DND-41 (cell line): ENCODE measurements around the gene ANKRD65.
"Not testable (repeated sequence)": the region's sequence is repeated elsewhere in the genome, so short reads cannot be mapped to it uniquely, and the experiment has no call there.

Experiments
- ATAC-seq: fragments of 200-7000 bp; cut with Tn5 transposase; 3 replicates; pipeline ENCODE4 v1.9.1; 2021; ENCODE audit warnings: low read depth; ENCODE audit not compliant: insufficient read depth
- DNase-seq: peaks from one replicate; pipeline ENCODE4 v3.0.0-alpha.2; 2020
- H2AFZ ChIP-seq: 2 replicates; pipeline ENCODE4 v1.6.0; 2012; ENCODE audit warnings: low read depth, low read length
- H3K27ac ChIP-seq: 2 replicates; pipeline ENCODE4 v1.5.1; 2012; ENCODE audit warnings: low read length, inconsistent platforms
- H3K27me3 ChIP-seq: fragments of 200-600 bp; sonication (generic); 2 replicates; pipeline ENCODE4 v1.6.0; 2012; ENCODE audit warnings: low read length, mild to moderate bottlenecking, inconsistent platforms; ENCODE audit not compliant: insufficient read depth, poor library complexity
- H3K36me3 ChIP-seq: 2 replicates; pipeline ENCODE4 v1.5.1; 2012; ENCODE audit warnings: low read length, inconsistent platforms; ENCODE audit not compliant: insufficient read depth
- H3K4me1 ChIP-seq: 2 replicates; pipeline ENCODE4 v1.5.1; 2012; ENCODE audit warnings: mild to moderate bottlenecking, low read length; ENCODE audit not compliant: insufficient read depth
- H3K4me2 ChIP-seq: 2 replicates; pipeline ENCODE4 v1.6.0; 2012; ENCODE audit warnings: mild to moderate bottlenecking, moderate library complexity, low read length, inconsistent platforms; ENCODE audit not compliant: insufficient read depth
- H3K4me3 ChIP-seq, 2 experiments: fragments of 200-600 bp in 1 of 2; shearing (Covaris generic) in 1 of 2; 2 replicates each; pipeline ENCODE4 v1.5.1; 2012 to 2016; ENCODE audit warnings: inconsistent platforms in 2 of 2, low read length in 2 of 2, mild to moderate bottlenecking in 2 of 2, low read depth in 1 of 2, moderate library complexity in 1 of 2
- H3K79me2 ChIP-seq: 2 replicates; pipeline ENCODE4 v1.6.0; 2012; ENCODE audit warnings: low read length, inconsistent platforms; ENCODE audit not compliant: insufficient read depth
- H3K9ac ChIP-seq: 2 replicates; pipeline ENCODE4 v1.6.0; 2012; ENCODE audit warnings: low read depth, mild to moderate bottlenecking, inconsistent platforms, low read length, moderate library complexity
- H3K9me3 ChIP-seq: 2 replicates; pipeline ENCODE4 v1.5.1; 2012; ENCODE audit warnings: low read length, moderate library complexity, mild to moderate bottlenecking, inconsistent platforms; ENCODE audit not compliant: insufficient read depth, severe bottlenecking
- H4K20me1 ChIP-seq: 2 replicates; pipeline ENCODE4 v1.6.0; 2012; ENCODE audit warnings: low read length; ENCODE audit not compliant: insufficient read depth
- EZH2 ChIP-seq: IDR thresholded peaks from 3 replicates; pipeline ENCODE4 v1.6.1; 2012; ENCODE audit warnings: borderline replicate concordance, low read depth, mild to moderate bottlenecking, moderate library complexity, low read length, inconsistent platforms; ENCODE audit not compliant: severe bottlenecking
- TF ChIP-seq, protein P1 (sequence below): IDR thresholded peaks from 2 replicates; pipeline ENCODE4 v1.5.1; 2012; ENCODE audit warnings: borderline replicate concordance, low read length, moderate library complexity, mild to moderate bottlenecking; ENCODE audit not compliant: poor library complexity, severe bottlenecking; ENCODE audit errors: extremely low read depth

ANKRD65 gene

DNA sequence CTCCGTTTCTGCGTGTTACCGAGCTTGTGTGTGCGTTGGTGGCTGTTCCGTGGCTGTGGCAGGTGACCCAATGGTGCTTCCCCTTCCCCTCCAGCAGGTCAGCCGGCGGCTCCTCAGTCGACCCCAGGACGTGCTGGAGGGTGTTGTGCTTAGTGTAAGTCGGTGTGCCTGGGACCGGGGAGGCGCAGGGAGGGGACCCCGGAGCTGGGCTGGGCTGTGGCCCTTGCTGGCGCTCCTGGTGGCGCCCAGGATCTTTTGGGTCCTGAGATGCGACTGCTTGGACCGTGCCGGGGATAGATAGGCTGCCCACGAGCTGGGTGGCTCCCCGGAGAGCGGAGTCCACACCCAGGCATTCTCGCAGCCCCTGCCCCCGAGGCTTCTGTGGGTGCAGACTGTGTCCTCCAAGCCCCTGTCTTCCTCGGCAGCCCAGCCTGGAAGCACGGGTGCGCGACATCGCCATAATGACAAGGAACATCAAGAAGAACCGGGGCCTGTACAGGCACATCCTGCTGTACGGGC lies 34.3 kb upstream of the ANKRD65 start:
- Histone ChIP-seq H3K9me3 (no peaks in the 10 kb centered on the region), H3K4me1 (no peaks in the 10 kb centered on the region), H3K36me3 (no peaks in the 10 kb centered on the region), H3K9ac (no peak overlapping the region), H4K20me1 (no peaks in the 10 kb centered on the region), H3K4me2 (no peak overlapping the region), H3K27me3 (no peaks in the 10 kb centered on the region), H3K27ac (no peak overlapping the region), H3K79me2 (no peaks in the 10 kb centered on the region), H3K4me3 (no peak overlapping the region), H2AFZ (no peak overlapping the region)
- DNase-seq: no peak
- no peak for ATAC-seq
- TF ChIP-seq, protein P1, sequence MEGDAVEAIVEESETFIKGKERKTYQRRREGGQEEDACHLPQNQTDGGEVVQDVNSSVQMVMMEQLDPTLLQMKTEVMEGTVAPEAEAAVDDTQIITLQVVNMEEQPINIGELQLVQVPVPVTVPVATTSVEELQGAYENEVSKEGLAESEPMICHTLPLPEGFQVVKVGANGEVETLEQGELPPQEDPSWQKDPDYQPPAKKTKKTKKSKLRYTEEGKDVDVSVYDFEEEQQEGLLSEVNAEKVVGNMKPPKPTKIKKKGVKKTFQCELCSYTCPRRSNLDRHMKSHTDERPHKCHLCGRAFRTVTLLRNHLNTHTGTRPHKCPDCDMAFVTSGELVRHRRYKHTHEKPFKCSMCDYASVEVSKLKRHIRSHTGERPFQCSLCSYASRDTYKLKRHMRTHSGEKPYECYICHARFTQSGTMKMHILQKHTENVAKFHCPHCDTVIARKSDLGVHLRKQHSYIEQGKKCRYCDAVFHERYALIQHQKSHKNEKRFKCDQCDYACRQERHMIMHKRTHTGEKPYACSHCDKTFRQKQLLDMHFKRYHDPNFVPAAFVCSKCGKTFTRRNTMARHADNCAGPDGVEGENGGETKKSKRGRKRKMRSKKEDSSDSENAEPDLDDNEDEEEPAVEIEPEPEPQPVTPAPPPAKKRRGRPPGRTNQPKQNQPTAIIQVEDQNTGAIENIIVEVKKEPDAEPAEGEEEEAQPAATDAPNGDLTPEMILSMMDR: no peak
- TF ChIP-seq EZH2: no peak

DNA sequence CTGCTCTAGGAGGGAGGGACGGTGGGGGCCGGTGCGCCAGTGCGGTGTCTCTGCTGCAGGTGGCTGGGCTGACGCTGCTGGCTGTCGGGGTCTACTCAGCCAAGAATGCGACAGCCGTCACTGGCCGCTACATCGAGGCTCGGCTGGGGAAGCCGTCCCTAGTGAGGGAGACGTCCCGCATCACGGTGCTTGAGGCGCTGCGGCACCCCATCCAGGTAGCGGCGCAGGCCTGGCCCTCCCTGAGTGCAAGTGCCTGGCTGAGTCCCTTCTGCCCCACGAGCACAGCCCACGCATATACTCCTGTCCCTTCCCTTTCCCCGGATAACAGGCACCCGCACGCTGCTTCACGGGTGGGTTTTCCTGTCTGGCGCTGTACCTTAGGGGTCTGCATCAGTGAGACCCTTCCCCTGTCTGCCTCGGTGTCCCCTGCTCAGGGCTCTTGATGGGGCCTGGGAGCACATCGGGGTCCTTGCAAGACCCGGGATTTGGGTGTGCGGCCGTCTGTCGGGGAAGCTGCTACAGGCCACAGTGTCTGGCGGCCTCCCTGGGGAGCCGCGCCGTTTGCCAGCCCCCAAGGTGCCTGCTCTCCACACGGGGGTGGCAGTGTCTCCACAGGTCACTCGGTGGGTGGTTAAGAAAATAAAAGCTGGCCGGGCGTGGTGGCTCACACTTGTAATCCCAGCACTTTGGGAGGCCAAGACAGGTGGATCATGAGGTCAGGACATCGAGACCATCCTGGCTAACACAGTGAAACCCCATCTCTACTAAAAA lies 33.4 kb upstream of the ANKRD65 start:
- not testable (repeated sequence) for H3K4me3 ChIP-seq, H3K9me3 ChIP-seq, DNase-seq, H2AFZ ChIP-seq, H3K27me3 ChIP-seq, H3K4me2 ChIP-seq, ATAC-seq, H3K36me3 ChIP-seq, H3K27ac ChIP-seq, H3K79me2 ChIP-seq, H3K9ac ChIP-seq, H4K20me1 ChIP-seq, H3K4me1 ChIP-seq

DNA sequence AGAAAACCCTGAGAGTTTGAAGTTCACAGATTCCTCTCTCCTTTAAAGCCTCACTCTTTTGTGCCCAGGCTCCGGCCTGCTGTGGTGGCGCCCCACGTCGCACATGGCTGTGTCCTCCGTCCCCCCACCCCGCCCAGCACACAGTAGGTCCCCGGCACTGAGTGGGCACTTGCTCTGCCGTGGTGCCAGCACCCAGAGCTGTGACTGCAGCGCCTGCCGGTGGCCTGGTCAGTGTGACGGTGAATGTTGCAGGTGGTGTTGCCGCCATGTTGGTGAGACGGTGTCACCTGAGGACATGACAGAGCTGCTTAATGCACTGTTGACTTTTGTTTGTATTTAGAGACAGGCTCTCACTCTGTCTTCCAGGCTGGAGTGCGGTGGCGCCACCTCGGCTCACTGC lies 31.8 kb upstream of the ANKRD65 start:
- H3K27ac ChIP-seq: no peak overlapping the region
- TF ChIP-seq, protein P1: no peak
- no peak overlapping the region for H2AFZ ChIP-seq
- no peaks in the 10 kb centered on the region for H3K79me2 ChIP-seq
- H3K9ac ChIP-seq: no peak overlapping the region
- no peak overlapping the region for H3K4me2 ChIP-seq
- no peaks in the 10 kb centered on the region for H3K4me1 ChIP-seq
- no peak for DNase-seq
- no peaks in the 10 kb centered on the region for H3K9me3 ChIP-seq
- no peaks in the 10 kb centered on the region for H3K27me3 ChIP-seq
- H3K36me3 ChIP-seq: no peaks in the 10 kb centered on the region
- H4K20me1 ChIP-seq: no peaks in the 10 kb centered on the region
- no peak overlapping the region for H3K4me3 ChIP-seq
- ATAC-seq: no peak

DNA sequence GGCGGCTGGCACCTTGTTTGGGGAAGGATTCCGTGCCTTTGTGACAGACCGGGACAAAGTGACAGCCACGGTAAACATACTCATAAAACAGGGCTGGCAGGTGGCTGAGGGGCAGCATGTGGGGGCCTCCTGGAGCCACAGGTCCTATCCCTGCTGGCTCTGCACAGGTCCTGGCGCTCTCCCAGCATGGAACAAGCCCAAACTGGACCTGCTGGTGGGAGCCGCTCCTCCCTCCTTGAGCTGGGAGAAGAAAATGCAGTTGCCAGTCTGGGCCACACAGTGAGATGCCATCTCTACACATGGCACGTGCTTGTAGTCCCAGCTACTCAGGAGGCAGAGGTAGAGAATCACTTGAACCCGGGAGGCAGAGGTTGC lies 31.3 kb upstream of the ANKRD65 start:
- not testable (repeated sequence) for H4K20me1 ChIP-seq, H3K27me3 ChIP-seq, H3K4me3 ChIP-seq, H3K9ac ChIP-seq, H3K36me3 ChIP-seq, H3K79me2 ChIP-seq, H2AFZ ChIP-seq, H3K27ac ChIP-seq, H3K4me1 ChIP-seq, DNase-seq, ATAC-seq, H3K4me2 ChIP-seq, H3K9me3 ChIP-seq
